Measurements from ENCODE around the gene CFC1.
"Not testable (repeated sequence)": the region's sequence is repeated elsewhere in the genome, so short reads cannot be mapped to it uniquely, and the experiment has no call there.

The CFC1 gene

GRCh38 chr2:130599393-130599792, at the start of gene CFC1:
CFC1 (minus strand) TSS chr2:130599575; CDS start chr2:130599287, 288 bp downstream.
- H3K4me3 ChIP-seq (ENCODE audit: low read depth, low read length); CTCF ChIA-PET; POLR2A ChIA-PET; DNase-seq (ENCODE audit: low read depth, low spot score): not testable (repeated sequence)

- CTCF ChIA-PET; DNase-seq (ENCODE audit: low read depth, low spot score); POLR2A ChIA-PET; H3K4me3 ChIP-seq (ENCODE audit: low read depth, low read length): not testable (repeated sequence)
Measured at GRCh38 chr2:130641688-130642087, 42.3 kb upstream of the CFC1 start.

DNA sequence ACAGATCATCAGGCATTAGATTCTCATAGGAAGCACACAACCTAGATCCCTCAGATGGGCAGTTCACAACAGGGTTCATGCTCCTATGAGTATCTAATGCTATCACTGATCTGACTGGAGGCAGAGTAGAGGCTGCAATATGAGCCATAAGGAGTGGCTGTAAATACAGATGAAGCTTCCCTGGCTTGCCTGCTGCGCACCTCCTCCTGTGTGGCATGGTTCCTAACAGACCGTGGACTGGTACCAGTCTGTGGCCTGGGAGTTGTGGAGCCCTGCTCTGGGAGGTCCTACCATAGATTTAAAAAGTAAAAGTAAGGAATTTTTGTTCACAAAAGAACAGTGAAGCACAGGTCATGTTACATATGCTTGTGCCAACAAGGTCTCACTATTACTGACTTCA, 39.6 kb upstream of the CFC1 start:
- CTCF ChIA-PET; DNase-seq (ENCODE audit: low read depth, low spot score); POLR2A ChIA-PET; H3K4me3 ChIP-seq (ENCODE audit: low read depth, low read length): not testable (repeated sequence)

- POLR2A ChIA-PET; DNase-seq (ENCODE audit: low read depth, low spot score); CTCF ChIA-PET: not testable (repeated sequence)
Measured at GRCh38 chr2:130628784-130629475, 29.6 kb upstream of the CFC1 start.

GRCh38 chr2:130611140-130611539, 11.8 kb upstream of the CFC1 start, which contains the start of gene POTEJ:
POTEJ (plus strand) TSS chr2:130611440; CDS start chr2:130611533, 93 bp downstream.
- DNase-seq (ENCODE audit: low read depth, low spot score); CTCF ChIA-PET; POLR2A ChIA-PET; H3K4me3 ChIP-seq (ENCODE audit: low read depth, low read length): not testable (repeated sequence)

More at GRCh38 chr2:130628784-130629475, 29.6 kb upstream of the CFC1 start:
- not testable (repeated sequence) for H3K4me3 ChIP-seq (ENCODE audit: low read depth, low read length)

DNA sequence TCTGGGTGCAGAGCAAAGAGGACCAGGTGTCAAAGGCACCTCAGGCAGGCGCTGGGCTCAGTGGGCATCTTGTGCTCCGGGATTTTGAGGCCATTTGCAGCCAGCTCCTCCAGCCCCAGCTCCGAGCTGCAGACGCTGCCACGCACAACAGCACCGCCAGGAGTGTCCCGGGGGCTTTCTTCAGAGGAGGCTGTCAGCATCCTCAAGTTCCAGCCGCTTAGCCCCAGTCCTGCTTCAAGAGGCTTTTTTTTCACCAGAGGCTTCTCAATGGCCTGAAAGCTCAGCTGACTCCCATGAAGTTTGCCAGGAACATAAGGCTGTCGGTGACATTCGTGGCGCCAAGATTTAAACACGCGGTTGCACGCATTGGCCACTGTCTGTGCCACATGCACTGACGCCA, 11.1 kb upstream of the CFC1 start:
- DNase-seq (ENCODE audit: low read depth, low spot score); POLR2A ChIA-PET; H3K4me3 ChIP-seq (ENCODE audit: low read depth, low read length); CTCF ChIA-PET: not testable (repeated sequence)

- DNase-seq (ENCODE audit: low read depth, low spot score); H3K4me3 ChIP-seq (ENCODE audit: low read depth, low read length); POLR2A ChIA-PET; CTCF ChIA-PET: not testable (repeated sequence)
Measured at GRCh38 chr2:130609002-130609920, 9.9 kb upstream of the CFC1 start.

GRCh38 chr2:130608276-130609001, 9.1 kb upstream of the CFC1 start:
- DNase-seq (ENCODE audit: low read depth, low spot score); H3K4me3 ChIP-seq (ENCODE audit: low read depth, low read length); CTCF ChIA-PET; POLR2A ChIA-PET: not testable (repeated sequence)

DNA sequence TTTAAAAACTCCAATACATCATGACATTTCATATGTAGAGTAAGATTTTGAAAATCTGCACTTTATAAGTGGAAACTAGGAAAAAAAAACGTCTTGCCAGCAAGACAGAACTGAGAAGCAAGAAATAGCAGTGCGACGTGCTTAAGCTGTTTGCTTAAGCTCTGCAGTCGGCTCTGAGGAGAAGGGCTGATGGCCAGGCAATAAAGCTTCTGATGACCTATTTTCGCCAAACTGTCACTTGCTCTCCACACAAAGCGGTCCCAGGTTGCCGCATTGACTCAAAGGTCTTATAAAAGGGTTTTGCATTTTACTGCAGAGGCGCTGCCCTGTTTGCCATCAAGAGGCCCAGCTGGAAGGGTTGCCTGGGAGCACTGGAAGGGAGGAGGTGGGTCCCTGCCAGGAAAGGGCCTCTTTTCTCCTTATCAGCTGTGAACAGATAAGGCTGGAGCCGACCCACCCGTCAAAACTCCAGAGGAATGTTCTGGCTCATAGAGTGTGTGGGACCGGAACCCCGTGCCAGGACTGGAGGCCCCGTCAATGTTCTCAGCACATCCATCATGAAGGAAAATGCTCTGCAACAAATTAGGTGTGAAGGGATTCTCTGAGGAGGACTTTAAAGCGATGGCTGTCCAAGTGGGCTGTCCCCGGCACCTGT, 2.4 kb upstream of the CFC1 start:
- H3K4me3 ChIP-seq (ENCODE audit: low read depth, low read length); DNase-seq (ENCODE audit: low read depth, low spot score); POLR2A ChIA-PET; CTCF ChIA-PET: not testable (repeated sequence)

GRCh38 chr2:130599926-130600325, 551 bp upstream of the CFC1 start:
- POLR2A ChIA-PET; H3K4me3 ChIP-seq (ENCODE audit: low read depth, low read length); CTCF ChIA-PET; DNase-seq (ENCODE audit: low read depth, low spot score): not testable (repeated sequence)

- POLR2A ChIA-PET; H3K4me3 ChIP-seq (ENCODE audit: low read depth, low read length); DNase-seq (ENCODE audit: low read depth, low spot score); CTCF ChIA-PET: not testable (repeated sequence)
Measured at GRCh38 chr2:130598463-130598862, 912 bp downstream of the CFC1 start.

DNA sequence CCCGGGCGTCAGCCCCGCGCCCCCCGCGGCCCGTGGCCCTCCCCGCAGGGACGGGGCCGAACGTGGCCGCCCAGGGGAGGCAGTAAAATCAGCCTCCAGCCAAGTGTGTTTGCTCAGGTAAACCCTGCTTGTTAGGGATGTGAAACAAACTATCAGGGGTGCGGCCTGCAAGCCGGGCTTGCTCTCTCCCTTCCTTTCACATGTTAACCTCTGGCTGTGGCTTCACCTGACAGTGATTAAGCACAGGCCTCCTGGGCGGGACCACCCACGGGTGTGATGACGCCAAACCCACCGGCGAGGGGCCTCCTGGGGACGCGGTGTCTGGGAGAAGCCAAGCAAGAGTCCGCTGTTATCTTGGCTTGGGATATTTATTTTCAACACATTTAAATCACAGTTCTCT, 1.4 kb downstream of the CFC1 start:
- H3K4me3 ChIP-seq (ENCODE audit: low read depth, low read length); CTCF ChIA-PET; POLR2A ChIA-PET; DNase-seq (ENCODE audit: low read depth, low spot score): not testable (repeated sequence)

DNA sequence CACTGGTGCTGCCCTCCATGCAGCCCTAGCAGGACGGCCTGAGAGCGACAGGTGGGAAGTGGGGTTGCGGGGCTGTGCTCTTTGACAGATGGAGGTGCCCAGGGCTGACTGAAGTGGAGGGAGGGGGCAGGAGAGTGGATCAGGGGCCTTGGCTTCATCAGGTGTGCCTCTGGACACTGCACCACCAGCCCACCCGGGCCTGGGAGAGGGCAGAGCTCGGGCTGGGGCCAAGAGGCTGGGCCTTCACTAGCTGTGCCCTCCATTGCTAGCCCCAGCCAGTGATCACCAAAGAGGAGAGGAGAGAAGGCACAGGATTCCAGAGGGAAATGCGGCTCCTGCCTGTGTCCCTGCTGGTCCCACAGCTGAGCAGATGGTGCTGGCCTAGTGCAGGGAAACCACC, 2.6 kb downstream of the CFC1 start:
- POLR2A ChIA-PET; H3K4me3 ChIP-seq (ENCODE audit: low read depth, low read length); DNase-seq (ENCODE audit: low read depth, low spot score); CTCF ChIA-PET: not testable (repeated sequence)

DNA sequence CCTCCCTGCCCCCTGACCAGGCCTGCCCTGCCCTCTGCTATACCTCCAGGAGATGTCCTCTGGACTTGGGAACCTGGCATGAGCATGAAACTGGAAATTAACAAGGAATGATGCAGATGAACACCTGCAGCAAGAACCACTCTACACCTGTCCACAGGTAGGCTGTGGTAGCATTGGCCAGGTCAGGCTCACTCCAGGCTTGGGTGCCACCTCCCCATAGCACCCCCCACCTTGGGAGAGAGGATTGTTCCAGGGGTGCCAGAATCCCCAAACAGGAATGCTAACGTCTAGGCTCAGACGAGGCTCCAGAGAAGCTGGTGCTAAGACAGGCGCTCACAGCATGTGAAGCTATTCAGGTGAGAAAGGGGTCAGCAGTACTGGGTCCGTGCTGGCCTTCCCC, 5.4 kb downstream of the CFC1 start:
- CTCF ChIA-PET; H3K4me3 ChIP-seq (ENCODE audit: low read depth, low read length); DNase-seq (ENCODE audit: low read depth, low spot score); POLR2A ChIA-PET: not testable (repeated sequence)

DNA sequence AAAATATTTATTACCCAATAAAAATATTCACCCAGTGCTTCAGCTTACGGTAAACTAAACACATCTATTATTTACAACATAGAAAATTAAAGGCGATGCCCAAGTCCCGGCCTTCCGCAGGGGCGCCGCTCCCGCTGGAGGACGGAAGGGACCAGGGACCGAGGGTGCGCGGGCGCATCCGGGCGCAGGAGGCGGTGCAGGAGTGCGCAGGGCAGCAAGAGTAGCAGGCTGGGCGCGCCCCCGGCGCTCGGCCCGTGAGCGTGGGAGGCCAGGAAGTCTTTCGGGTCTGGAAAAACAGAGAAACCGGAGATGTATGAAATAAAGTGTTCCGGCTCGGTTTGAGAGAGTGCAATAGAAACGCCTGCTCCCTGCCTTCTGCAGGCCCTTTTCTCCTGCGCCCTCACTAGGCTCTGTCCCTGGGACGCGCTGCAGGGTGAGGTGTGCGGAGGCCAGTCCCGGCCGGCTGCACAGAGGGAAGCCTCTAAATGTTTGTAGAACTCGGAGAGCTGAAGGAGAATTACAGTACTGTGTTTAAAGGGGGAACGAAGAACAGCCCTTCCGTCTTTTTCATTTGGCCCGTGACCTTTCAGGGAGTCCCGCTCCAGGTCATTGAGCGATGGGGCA, 6.5 kb downstream of the CFC1 start:
- H3K4me3 ChIP-seq (ENCODE audit: low read depth, low read length); CTCF ChIA-PET; DNase-seq (ENCODE audit: low read depth, low spot score); POLR2A ChIA-PET: not testable (repeated sequence)

- H3K4me3 ChIP-seq (ENCODE audit: low read depth, low read length); CTCF ChIA-PET; POLR2A ChIA-PET: not testable (repeated sequence)
Measured at GRCh38 chr2:130590842-130591359, 8.5 kb downstream of the CFC1 start.

More at GRCh38 chr2:130590842-130591359, 8.5 kb downstream of the CFC1 start:
- DNase-seq (ENCODE audit: low read depth, low spot score), result not testable (repeated sequence)

Data from AG04449 (cell line).